H9 (cell line): ENCODE measurements around the gene CCL15. TPM values are rescaled to one million over a fixed set of nuclear protein-coding genes. Genes with fewer than 3 reads are reported as not detected.

Experiments used
- DNase-seq: peaks from one replicate; pipeline ENCODE4 v3.0.0-alpha.2; 2017
- H2AFZ ChIP-seq: one replicate; pipeline ENCODE4 v1.6.1; 2013; ENCODE audit warnings: mild to moderate bottlenecking, low read length, control low read depth, moderate library complexity
- H2AK5ac ChIP-seq: 2 replicates; pipeline ENCODE4 v1.6.1; 2013; ENCODE audit warnings: low read length, control low read depth, mixed read lengths; ENCODE audit not compliant: insufficient read length
- H2BK120ac ChIP-seq: one replicate; pipeline ENCODE4 v1.6.1; 2013; ENCODE audit warnings: low read depth, mild to moderate bottlenecking, low read length, control low read depth, inconsistent platforms; ENCODE audit not compliant: poor library complexity, severe bottlenecking
- H2BK12ac ChIP-seq: 2 replicates; pipeline ENCODE4 v1.6.1; 2013; ENCODE audit warnings: low read length, control low read depth, mixed read lengths, low read depth; ENCODE audit not compliant: insufficient read length
- H2BK15ac ChIP-seq: 2 replicates; pipeline ENCODE4 v1.6.1; 2013; ENCODE audit warnings: low read depth, low read length, control low read depth
- H2BK20ac ChIP-seq: one replicate; pipeline ENCODE4 v1.6.1; 2013; ENCODE audit warnings: low read depth, mild to moderate bottlenecking, low read length, control low read depth, inconsistent platforms; ENCODE audit not compliant: poor library complexity, severe bottlenecking
- H2BK5ac ChIP-seq: 2 replicates; pipeline ENCODE4 v1.6.1; 2013; ENCODE audit warnings: low read length, control low read depth, mixed read lengths; ENCODE audit not compliant: insufficient read length
- H3K14ac ChIP-seq: 2 replicates; pipeline ENCODE4 v1.6.1; 2013; ENCODE audit warnings: low read length, control low read depth; ENCODE audit not compliant: insufficient read depth
- H3K18ac ChIP-seq: 2 replicates; pipeline ENCODE4 v1.6.1; 2013; ENCODE audit warnings: low read depth, mild to moderate bottlenecking, mixed read lengths, low read length, control low read depth; ENCODE audit not compliant: insufficient read length
- H3K23ac ChIP-seq: 2 replicates; pipeline ENCODE4 v1.6.1; 2013; ENCODE audit warnings: low read length, control low read depth, mixed read lengths, low read depth; ENCODE audit not compliant: insufficient read length
- H3K23me2 ChIP-seq: 2 replicates; pipeline ENCODE4 v1.6.1; 2013; ENCODE audit warnings: low read depth, mild to moderate bottlenecking, mixed read lengths, low read length, control low read depth; ENCODE audit not compliant: insufficient read length, poor library complexity, severe bottlenecking
- H3K27ac ChIP-seq: 2 replicates; pipeline ENCODE4 v1.5.1; 2013; ENCODE audit warnings: low read length, control low read depth, mixed read lengths, low read depth; ENCODE audit not compliant: insufficient read length
- H3K27me3 ChIP-seq: 2 replicates; pipeline ENCODE4 v1.6.1; 2013; ENCODE audit warnings: low read length, control low read depth, inconsistent platforms; ENCODE audit not compliant: insufficient read depth
- H3K4ac ChIP-seq: 2 replicates; pipeline ENCODE4 v1.6.1; 2013; ENCODE audit warnings: low read depth, mild to moderate bottlenecking, control low read depth, inconsistent platforms, low read length, moderate library complexity
- H3K4me1 ChIP-seq: 2 replicates; pipeline ENCODE4 v1.6.1; 2013; ENCODE audit warnings: low read length, control low read depth, inconsistent platforms; ENCODE audit not compliant: insufficient read depth
- H3K4me2 ChIP-seq: 2 replicates; pipeline ENCODE4 v1.6.1; 2013; ENCODE audit warnings: low read length, control low read depth, mixed read lengths; ENCODE audit not compliant: insufficient read length, insufficient read depth
- H3K56ac ChIP-seq: 2 replicates; pipeline ENCODE4 v1.6.1; 2013; ENCODE audit warnings: low read depth, mild to moderate bottlenecking, mixed read lengths, low read length, control low read depth; ENCODE audit not compliant: insufficient read length
- H3K79me1 ChIP-seq: 2 replicates; pipeline ENCODE4 v1.6.1; 2013; ENCODE audit warnings: low read depth, mild to moderate bottlenecking, moderate library complexity, low read length, control low read depth, inconsistent platforms; ENCODE audit not compliant: insufficient read depth, poor library complexity, severe bottlenecking
- H3K79me2 ChIP-seq: 2 replicates; pipeline ENCODE4 v1.6.1; 2013; ENCODE audit warnings: low read length, control low read depth, inconsistent platforms; ENCODE audit not compliant: insufficient read depth
- H3K9ac ChIP-seq: 2 replicates; pipeline ENCODE4 v1.6.1; 2013; ENCODE audit warnings: low read length, control low read depth, mixed read lengths; ENCODE audit not compliant: insufficient read length; ENCODE audit errors: extremely low read depth
- H3K9me3 ChIP-seq: one replicate; pipeline ENCODE4 v1.6.1; 2013; ENCODE audit warnings: low read depth, low read length, inconsistent platforms; ENCODE audit not compliant: control insufficient read depth
- H3T11ph ChIP-seq: one replicate; pipeline ENCODE4 v1.6.1; 2013; ENCODE audit warnings: mild to moderate bottlenecking, low read length, control low read depth, inconsistent platforms
- H4K20me1 ChIP-seq: one replicate; pipeline ENCODE4 v1.6.1; 2013; ENCODE audit not compliant: control insufficient read depth, insufficient read length, insufficient read depth
- H4K5ac ChIP-seq: 2 replicates; pipeline ENCODE4 v1.6.1; 2013; ENCODE audit warnings: low read depth, mild to moderate bottlenecking, mixed read lengths, low read length, control low read depth; ENCODE audit not compliant: insufficient read length
- H4K8ac ChIP-seq: replicated peaks from 2 replicates; pipeline ENCODE4 v1.6.1; 2013; ENCODE audit warnings: low read length, control low read depth, mixed read lengths, low read depth; ENCODE audit not compliant: insufficient read length
- H4K91ac ChIP-seq: 2 replicates; pipeline ENCODE4 v1.6.1; 2013; ENCODE audit warnings: low read depth, mild to moderate bottlenecking, moderate library complexity, mixed read lengths, low read length, control low read depth; ENCODE audit not compliant: insufficient read length
- H3K27ac Mint-ChIP-seq, 3 experiments: 2 replicates in 2 of 3; 3 replicates in 1 of 3; pipeline ENCODE4 v1.8.0; 2020 to 2021; ENCODE audit warnings: mixed read lengths in 3 of 3, mild to moderate bottlenecking in 1 of 3, moderate library complexity in 1 of 3
- H3K27me3 Mint-ChIP-seq: 2 replicates; pipeline ENCODE4 v1.8.0; 2021; ENCODE audit warnings: low read depth, mild to moderate bottlenecking, moderate library complexity, mixed read lengths
- H3K36me3 Mint-ChIP-seq, 3 experiments: 2 replicates in 2 of 3; 3 replicates in 1 of 3; pipeline ENCODE4 v1.8.0; 2020 to 2021; ENCODE audit warnings: low read depth in 3 of 3, mixed read lengths in 3 of 3; ENCODE audit not compliant: insufficient read depth in 1 of 3
- H3K4me1 Mint-ChIP-seq, 2 experiments: 2 replicates each; pipeline ENCODE4 v1.8.0; 2020; ENCODE audit warnings: mixed read lengths in 2 of 2
- H3K4me3 Mint-ChIP-seq, 2 experiments: 2 replicates in 1 of 2; 3 replicates in 1 of 2; pipeline ENCODE4 v1.8.0; 2020 to 2021; ENCODE audit warnings: mild to moderate bottlenecking in 2 of 2, mixed read lengths in 2 of 2, moderate library complexity in 1 of 2
- H3K9me3 Mint-ChIP-seq, 2 experiments: 2 replicates in 1 of 2; 3 replicates in 1 of 2; pipeline ENCODE4 v1.8.0; 2020; ENCODE audit warnings: mild to moderate bottlenecking in 2 of 2, mixed read lengths in 2 of 2, moderate library complexity in 1 of 2
- WGBS: extraction: QIAGEN DNeasy Blood & Tissue Kit; methylation state at CpG from one replicate; pipeline ENCODE4 v1.1.7; 2013; ENCODE audit warnings: missing lambda C conversion rate, low lambda C conversion rate, mixed read lengths; ENCODE audit not compliant: insufficient read length; ENCODE audit errors: extremely low coverage; 5-methylcytosine and 5-hydroxymethylcytosine counted together
- total RNA-seq: library from RNA; stranded (reverse); gene quantifications from 2 replicates; pipeline ENCODE4 v1.2.1, GENCODE V29; 2021
- TF ChIP-seq, protein P1 (sequence below): fragments of 200-600 bp; sonication (generic); conservative IDR thresholded peaks from 3 replicates; pipeline ENCODE4 v1.8.0; 2021; ENCODE audit warnings: antibody characterized with exemption, mild to moderate bottlenecking

CCL15 gene
- total RNA-seq, 1 experiment from 2014 or later: not detected

DNA sequence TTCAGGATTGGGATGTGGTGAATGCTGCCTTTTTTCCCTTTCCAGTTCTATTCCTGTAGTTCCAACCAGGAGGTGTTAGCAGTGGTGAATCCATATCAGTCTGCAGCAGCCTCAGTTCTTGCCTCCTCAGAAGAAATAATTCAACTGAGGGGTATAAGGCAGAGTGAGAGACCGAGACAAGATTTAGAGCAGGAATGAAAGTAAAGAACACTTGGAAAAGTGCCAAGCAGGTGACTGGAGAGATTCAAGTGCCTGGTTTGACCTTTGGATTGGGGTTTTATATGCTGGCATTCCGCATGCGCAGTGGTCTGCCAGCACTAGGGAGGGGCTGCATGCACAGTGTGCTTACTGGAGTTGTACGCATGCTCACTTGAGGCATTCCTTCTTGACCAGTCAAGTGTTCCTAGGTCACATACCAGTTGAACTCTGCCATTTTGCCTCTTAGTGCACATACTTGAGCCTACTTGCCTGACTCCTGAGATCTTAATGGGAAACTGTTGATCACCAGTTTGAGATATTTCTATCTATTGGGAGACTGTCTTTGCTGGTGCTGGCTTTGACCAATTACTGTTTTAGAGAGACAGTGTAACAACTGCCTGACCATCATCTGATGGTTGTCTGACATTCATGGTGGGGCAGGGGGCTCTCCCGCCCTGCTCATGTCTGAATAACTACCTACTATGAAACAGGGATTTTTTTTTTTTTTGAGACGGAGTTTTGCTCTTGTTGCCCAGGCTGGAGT lies 680 bp upstream of the CCL15 start:
- H2BK12ac ChIP-seq: no peak overlapping the region
- no peak overlapping the region for H3K4me3 Mint-ChIP-seq
- no peaks in the 10 kb centered on the region for H3K79me2 ChIP-seq
- no peak overlapping the region for H3K23ac ChIP-seq
- H3K36me3 Mint-ChIP-seq: no peaks in the 10 kb centered on the region; a peak in 1 of 7 replicates
- no peaks in the 10 kb centered on the region; a peak in 1 of 5 replicates for H3K9me3 Mint-ChIP-seq
- H3K79me1 ChIP-seq: no peaks in the 10 kb centered on the region
- H3K27ac Mint-ChIP-seq: no peak overlapping the region; a peak in 1 of 7 replicates
- H4K8ac ChIP-seq: no peak overlapping the region
- no peak overlapping the region for H2BK5ac ChIP-seq
- H3K23me2 ChIP-seq: no peaks in the 10 kb centered on the region
- H3K4ac ChIP-seq: no peak overlapping the region
- no peak overlapping the region for H3K18ac ChIP-seq
- H3K56ac ChIP-seq: no peak overlapping the region
- TF ChIP-seq, protein P1, sequence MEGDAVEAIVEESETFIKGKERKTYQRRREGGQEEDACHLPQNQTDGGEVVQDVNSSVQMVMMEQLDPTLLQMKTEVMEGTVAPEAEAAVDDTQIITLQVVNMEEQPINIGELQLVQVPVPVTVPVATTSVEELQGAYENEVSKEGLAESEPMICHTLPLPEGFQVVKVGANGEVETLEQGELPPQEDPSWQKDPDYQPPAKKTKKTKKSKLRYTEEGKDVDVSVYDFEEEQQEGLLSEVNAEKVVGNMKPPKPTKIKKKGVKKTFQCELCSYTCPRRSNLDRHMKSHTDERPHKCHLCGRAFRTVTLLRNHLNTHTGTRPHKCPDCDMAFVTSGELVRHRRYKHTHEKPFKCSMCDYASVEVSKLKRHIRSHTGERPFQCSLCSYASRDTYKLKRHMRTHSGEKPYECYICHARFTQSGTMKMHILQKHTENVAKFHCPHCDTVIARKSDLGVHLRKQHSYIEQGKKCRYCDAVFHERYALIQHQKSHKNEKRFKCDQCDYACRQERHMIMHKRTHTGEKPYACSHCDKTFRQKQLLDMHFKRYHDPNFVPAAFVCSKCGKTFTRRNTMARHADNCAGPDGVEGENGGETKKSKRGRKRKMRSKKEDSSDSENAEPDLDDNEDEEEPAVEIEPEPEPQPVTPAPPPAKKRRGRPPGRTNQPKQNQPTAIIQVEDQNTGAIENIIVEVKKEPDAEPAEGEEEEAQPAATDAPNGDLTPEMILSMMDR: no peak
- no peak overlapping the region for H2BK15ac ChIP-seq
- no peaks in the 10 kb centered on the region for H3K4me1 ChIP-seq
- H4K91ac ChIP-seq: no peak overlapping the region
- peaks cover 7% of the 10 kb centered on the region; the same call in 1 of the 2 replicates for H3K27me3 Mint-ChIP-seq
- DNase-seq: peak; percentile 22
- no peak overlapping the region for H3K4me2 ChIP-seq
- H4K5ac ChIP-seq: no peak overlapping the region
- H2BK20ac ChIP-seq: no peak overlapping the region
- no peak overlapping the region for H3T11ph ChIP-seq
- no peak overlapping the region for H2AK5ac ChIP-seq
- no peaks in the 10 kb centered on the region for H4K20me1 ChIP-seq
- H3K4me1 Mint-ChIP-seq: peaks cover 5 to 7% of the 10 kb centered on the region in 2 experiments; a peak in 3 of 4 replicates
- H3K9ac ChIP-seq: no peak overlapping the region
- H3K9me3 ChIP-seq: no peaks in the 10 kb centered on the region
- no peak overlapping the region for H3K27ac ChIP-seq
- H3K27me3 ChIP-seq: no peaks in the 10 kb centered on the region
- H2BK120ac ChIP-seq: no peak overlapping the region
- no peak overlapping the region for H2AFZ ChIP-seq
- no peak overlapping the region for H3K14ac ChIP-seq
- no CpG with 5 or more reads among the region's 6 CpGs for WGBS
